LNCaP clone FGC (cell line): ENCODE results near the gene ERH.

Experiments used
- DNase-seq: peaks from one replicate; pipeline ENCODE4 v3.0.0-alpha.2; 2011; ENCODE audit warnings: low read depth
- H3K4me3 ChIP-seq: 2 replicates; pipeline ENCODE4 v1.5.1; 2011; ENCODE audit warnings: mild to moderate bottlenecking, low read depth, low read length, control low read depth
- CTCF ChIP-seq: IDR thresholded peaks from 2 replicates; pipeline ENCODE4 v1.5.1; 2012; ENCODE audit warnings: mild to moderate bottlenecking; ENCODE audit not compliant: control insufficient read depth, insufficient read depth; ENCODE audit errors: extremely low read depth

The ERH gene

GRCh38 chr14:69358233-69358963 is 39.7 kb downstream of the ERH start:
- no peak overlapping the region for H3K4me3 ChIP-seq
- no peak for DNase-seq
- TF ChIP-seq CTCF: no peak

GRCh38 chr14:69357544-69358200 is 40.4 kb downstream of the ERH start:
- no peak for DNase-seq
- no peak overlapping the region for H3K4me3 ChIP-seq
- no peak for TF ChIP-seq CTCF

- no peak for TF ChIP-seq CTCF
- no peak for DNase-seq
- H3K4me3 ChIP-seq: no peak overlapping the region
Observed at GRCh38 chr14:69356903-69357543, 41.1 kb downstream of the ERH start.

GRCh38 chr14:69355607-69356281 is 42.4 kb downstream of the ERH start:
- no peak for DNase-seq
- no peak overlapping the region for H3K4me3 ChIP-seq
- no peak for TF ChIP-seq CTCF

GRCh38 chr14:69355154-69355597 is 42.9 kb downstream of the ERH start:
- TF ChIP-seq CTCF: no peak
- no peak for DNase-seq
- no peak overlapping the region for H3K4me3 ChIP-seq

GRCh38 chr14:69354383-69355153 is 43.5 kb downstream of the ERH start:
- TF ChIP-seq CTCF: no peak
- no peak overlapping the region for H3K4me3 ChIP-seq
- no peak for DNase-seq
